ENCODE measurements around the gene RNF214.

DNA sequence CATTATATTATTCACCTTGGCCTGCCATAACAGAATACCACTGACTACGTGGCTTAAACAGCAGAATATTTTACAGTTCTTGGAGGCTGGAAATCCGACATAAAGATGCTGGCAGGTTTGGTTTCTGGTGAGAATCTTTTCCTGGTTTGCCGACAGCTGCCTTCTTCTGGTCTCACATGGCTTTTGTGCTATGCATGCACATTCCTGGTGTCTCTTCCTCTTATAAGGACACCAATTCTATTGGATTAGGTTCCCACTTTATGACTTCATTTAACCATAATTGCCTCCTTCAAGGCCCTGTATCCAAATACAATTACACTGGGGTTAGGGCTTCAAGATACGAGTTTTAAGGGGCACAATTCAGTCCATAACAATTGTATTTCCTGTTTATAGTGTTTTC lies 17.1 kb downstream of the RNF214 start:
- TF ChIP-seq, protein P1, sequence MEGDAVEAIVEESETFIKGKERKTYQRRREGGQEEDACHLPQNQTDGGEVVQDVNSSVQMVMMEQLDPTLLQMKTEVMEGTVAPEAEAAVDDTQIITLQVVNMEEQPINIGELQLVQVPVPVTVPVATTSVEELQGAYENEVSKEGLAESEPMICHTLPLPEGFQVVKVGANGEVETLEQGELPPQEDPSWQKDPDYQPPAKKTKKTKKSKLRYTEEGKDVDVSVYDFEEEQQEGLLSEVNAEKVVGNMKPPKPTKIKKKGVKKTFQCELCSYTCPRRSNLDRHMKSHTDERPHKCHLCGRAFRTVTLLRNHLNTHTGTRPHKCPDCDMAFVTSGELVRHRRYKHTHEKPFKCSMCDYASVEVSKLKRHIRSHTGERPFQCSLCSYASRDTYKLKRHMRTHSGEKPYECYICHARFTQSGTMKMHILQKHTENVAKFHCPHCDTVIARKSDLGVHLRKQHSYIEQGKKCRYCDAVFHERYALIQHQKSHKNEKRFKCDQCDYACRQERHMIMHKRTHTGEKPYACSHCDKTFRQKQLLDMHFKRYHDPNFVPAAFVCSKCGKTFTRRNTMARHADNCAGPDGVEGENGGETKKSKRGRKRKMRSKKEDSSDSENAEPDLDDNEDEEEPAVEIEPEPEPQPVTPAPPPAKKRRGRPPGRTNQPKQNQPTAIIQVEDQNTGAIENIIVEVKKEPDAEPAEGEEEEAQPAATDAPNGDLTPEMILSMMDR (conservative IDR thresholded peaks at IDR 0.05; ENCODE audit: low read depth, low read length): no peak
- TF ChIP-seq RAD21 (IDR thresholded peaks at IDR 0.05; ENCODE audit: low read length): no peak
